Heart right ventricle (tissue), 16 donors: Measurements from ENCODE around the gene FOXM1. TPM values are rescaled to one million over a fixed set of nuclear protein-coding genes. Genes with fewer than 3 reads are reported as not detected.

Experiments used
- ATAC-seq, 8 donors: fragments of 200-7000 bp; cut with Tn5 transposase; one replicate each; pipeline ENCODE4 v1.9.1; 2020; ENCODE audit warnings: mild to moderate bottlenecking in 8 of 8, moderate library complexity in 8 of 8, moderate number of reproducible peaks in 1 of 8
- DNase-seq, 2 donors: peaks; one replicate each; pipeline ENCODE4 v3.0.0-alpha.2; 2020
- H3K27ac ChIP-seq, 10 donors: fragments of 200-600 bp; sonication (generic) in 2 of 10; one replicate each; pipeline versions ENCODE4 v1.5.0 to v1.8.0; 2020 to 2022; ENCODE audit warnings: mild to moderate bottlenecking in 3 of 10
- H3K27me3 ChIP-seq, 7 donors: fragments of 200-600 bp; one replicate each; pipeline ENCODE4 v1.8.0; 2021 to 2022; ENCODE audit warnings: mild to moderate bottlenecking in 2 of 7
- H3K36me3 ChIP-seq, 9 donors: fragments of 200-600 bp; sonication (generic) in 1 of 9; one replicate each; pipeline versions ENCODE4 v1.5.0 to v1.8.0; 2020 to 2022; ENCODE audit warnings: mild to moderate bottlenecking in 2 of 9
- H3K4me1 ChIP-seq, 9 donors: fragments of 200-600 bp; sonication (generic) in 1 of 9; one replicate each; pipeline versions ENCODE4 v1.5.0 to v1.8.0; 2020 to 2022; ENCODE audit warnings: mild to moderate bottlenecking in 4 of 9
- H3K4me3 ChIP-seq, 10 donors: fragments of 200-600 bp; sonication (generic) in 2 of 10; one replicate each; pipeline versions ENCODE4 v1.5.0 to v1.8.0; 2020 to 2022; ENCODE audit warnings: mild to moderate bottlenecking in 7 of 10, moderate library complexity in 2 of 10
- H3K9me3 ChIP-seq, 11 donors: fragments of 200-600 bp in 10 of 11; sonication (generic) in 2 of 11; one replicate each; pipeline versions ENCODE4 v1.5.0 to v1.8.0; 2013 to 2022; ENCODE audit warnings: mild to moderate bottlenecking in 2 of 11, control low read depth in 1 of 11, moderate library complexity in 1 of 11
- WGBS, 2 donors: extraction: QIAGEN DNeasy Blood & Tissue Kit; methylation state at CpG; one replicate each; pipeline ENCODE4 v1.1.7; 2013; ENCODE audit warnings: inconsistent platforms in 1 of 2; 5-methylcytosine and 5-hydroxymethylcytosine counted together
- intact Hi-C, 10 donors: fragments of 100-400 bp; cut with DNase I; formaldehyde crosslinking; loops; one replicate each; pipeline versions ENCODE4 v1.11.1 to v1.14.2; 2022
- long read RNA-seq, 3 donors: library from polyadenylated mRNA; unstranded; transcript quantifications; one replicate each; pipeline ENCODE4 v2.0.0, GENCODE V29; 2020 to 2021
- polyA plus RNA-seq, 2 donors: library from polyadenylated mRNA; stranded (reverse); fragments of 200-250 nt; gene quantifications; one replicate each; pipeline ENCODE4 v1.2.3, GENCODE V29; 2013
- total RNA-seq, 10 donors: library from RNA; stranded (reverse); fragmentation: NEBNext Ultra II Directional in 3 of 10; extraction: Animal tissue kit (Norgen Biotek cat#: 25700) in 3 of 10; gene quantifications; one replicate each; pipeline versions ENCODE4 v1.2.1 to v1.2.4, GENCODE V29; 2021 to 2023
- TF ChIP-seq, protein P1 (sequence below), 9 donors: fragments of 200-600 bp; sonication (generic) in 2 of 9; IDR thresholded peaks; one replicate each; pipeline versions ENCODE4 v1.5.0 to v1.8.0; 2021 to 2022; ENCODE audit warnings: antibody characterized with exemption in 9 of 9, mild to moderate bottlenecking in 5 of 9, moderate library complexity in 1 of 9
- donor health status: Arrhythmogenic right ventricular cardiomyopathy.
- donor health status: ischemic (EF 13 %, LVEDD 7.1; RV severe dilation, severe dysfunction).
- donor health status: healthy with polysubstance abuse.
- donor health status: DM: no; HTN: yes; CAD: no.
- donor health status: DM: no; HTN: no; CAD: no.
- donor health status: ischemic (EF 25% LVEDD 6.9; RV normal size, moderate dysfunction).
- donor health status: ischemic (EF 25% LVEDD 5.7; RV mildly dilated, moderate dysfunction).
- donor health status: healthy.
- donor health status: DM: yes; HTN: yes; CAD: no.
- donor health status: Ischemic cardiomyopathy.
- donor health status: ischemic (EF 35%, LVEDD 5.7; RV mildly dilated, moderate dysfunction).
- donor health status: nonischemic (EF 11% LVEDD 7.7; RV severe dilation, severe dysfunction).
- donor health status: DM: yes; HTN: yes; CAD: no.
- donor health status: PGD.
- donor health status: ischemic (EF 29% LVEDD 5.4; RV normal size, mild dysfunction).
- donor health status: nonischemic (EF 23%, LVEDD 6.1; RV moderate dilation, normal function).

The FOXM1 gene, protein sequence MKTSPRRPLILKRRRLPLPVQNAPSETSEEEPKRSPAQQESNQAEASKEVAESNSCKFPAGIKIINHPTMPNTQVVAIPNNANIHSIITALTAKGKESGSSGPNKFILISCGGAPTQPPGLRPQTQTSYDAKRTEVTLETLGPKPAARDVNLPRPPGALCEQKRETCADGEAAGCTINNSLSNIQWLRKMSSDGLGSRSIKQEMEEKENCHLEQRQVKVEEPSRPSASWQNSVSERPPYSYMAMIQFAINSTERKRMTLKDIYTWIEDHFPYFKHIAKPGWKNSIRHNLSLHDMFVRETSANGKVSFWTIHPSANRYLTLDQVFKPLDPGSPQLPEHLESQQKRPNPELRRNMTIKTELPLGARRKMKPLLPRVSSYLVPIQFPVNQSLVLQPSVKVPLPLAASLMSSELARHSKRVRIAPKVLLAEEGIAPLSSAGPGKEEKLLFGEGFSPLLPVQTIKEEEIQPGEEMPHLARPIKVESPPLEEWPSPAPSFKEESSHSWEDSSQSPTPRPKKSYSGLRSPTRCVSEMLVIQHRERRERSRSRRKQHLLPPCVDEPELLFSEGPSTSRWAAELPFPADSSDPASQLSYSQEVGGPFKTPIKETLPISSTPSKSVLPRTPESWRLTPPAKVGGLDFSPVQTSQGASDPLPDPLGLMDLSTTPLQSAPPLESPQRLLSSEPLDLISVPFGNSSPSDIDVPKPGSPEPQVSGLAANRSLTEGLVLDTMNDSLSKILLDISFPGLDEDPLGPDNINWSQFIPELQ
- total RNA-seq = 10 to 100 TPM in 1 of 10 donors, 1 to 10 TPM in 3, under 1 TPM in 5, not detected in 1; 0.19 to 10.9 (median 0.89) TPM
- under 1 TPM; 0.14 to 0.44 TPM for polyA plus RNA-seq
- long read RNA-seq, donor 1, partial matches to known transcripts = 0 of 2 reads
- long read RNA-seq, donor 1, other reads (novel, unspliced or antisense) = 2 of 2 reads
- long read RNA-seq, donor 2 = 0 reads
- long read RNA-seq, donor 3 = 0 reads

DNA sequence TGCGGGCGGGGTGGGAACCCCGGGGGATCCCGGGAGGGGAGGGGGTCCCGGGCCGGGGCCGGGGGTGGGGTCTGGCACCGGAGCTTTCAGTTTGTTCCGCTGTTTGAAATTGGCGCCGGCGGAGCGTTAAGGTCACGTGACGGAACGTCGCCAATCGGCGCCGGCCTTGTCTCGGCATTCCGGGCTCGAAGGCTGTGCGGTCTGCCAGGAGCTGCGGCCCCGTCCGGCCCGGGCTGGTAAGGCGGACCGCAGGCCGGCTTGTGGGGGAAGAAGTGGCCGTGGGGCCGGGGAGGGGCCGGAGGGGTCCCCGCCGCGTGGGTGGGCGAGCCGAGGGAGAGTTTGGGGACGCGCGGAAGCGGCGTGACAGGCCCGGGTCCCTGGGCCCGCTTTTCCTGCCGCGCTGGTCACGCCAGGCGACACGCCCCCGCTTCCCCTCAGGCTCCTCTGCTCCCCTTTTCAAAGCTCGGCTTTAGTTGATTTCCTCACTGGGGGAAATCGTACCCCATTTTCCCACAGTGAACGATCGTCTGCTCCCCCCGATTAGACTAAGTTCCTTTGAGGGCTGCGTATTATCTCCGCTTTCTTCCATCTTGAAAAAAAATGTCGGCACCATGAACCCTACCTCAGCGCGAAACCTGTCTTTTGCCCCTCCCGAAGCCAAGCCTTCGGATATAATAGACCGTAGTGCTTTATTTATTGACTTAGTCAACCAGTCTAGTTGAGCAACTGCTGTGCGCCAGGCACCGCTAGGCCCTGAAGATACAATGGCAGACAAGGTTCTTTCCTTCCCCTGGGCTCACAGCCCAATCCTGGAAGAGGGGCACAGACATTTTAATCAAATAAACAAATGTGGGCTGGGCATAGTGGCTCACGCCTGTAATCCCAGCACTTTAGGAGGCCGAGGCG, at the start of gene FOXM1, which contains the start of gene RHNO1:
FOXM1 (minus strand) TSS at position 128 of the 906 bp plus-strand sequence. CDS start 2,696 bp downstream, outside the sequence.
RHNO1 (plus strand) TSS at position 177 of the 906 bp plus-strand sequence. CDS start 8,144 bp downstream, outside the sequence.
- TF ChIP-seq, protein P1, sequence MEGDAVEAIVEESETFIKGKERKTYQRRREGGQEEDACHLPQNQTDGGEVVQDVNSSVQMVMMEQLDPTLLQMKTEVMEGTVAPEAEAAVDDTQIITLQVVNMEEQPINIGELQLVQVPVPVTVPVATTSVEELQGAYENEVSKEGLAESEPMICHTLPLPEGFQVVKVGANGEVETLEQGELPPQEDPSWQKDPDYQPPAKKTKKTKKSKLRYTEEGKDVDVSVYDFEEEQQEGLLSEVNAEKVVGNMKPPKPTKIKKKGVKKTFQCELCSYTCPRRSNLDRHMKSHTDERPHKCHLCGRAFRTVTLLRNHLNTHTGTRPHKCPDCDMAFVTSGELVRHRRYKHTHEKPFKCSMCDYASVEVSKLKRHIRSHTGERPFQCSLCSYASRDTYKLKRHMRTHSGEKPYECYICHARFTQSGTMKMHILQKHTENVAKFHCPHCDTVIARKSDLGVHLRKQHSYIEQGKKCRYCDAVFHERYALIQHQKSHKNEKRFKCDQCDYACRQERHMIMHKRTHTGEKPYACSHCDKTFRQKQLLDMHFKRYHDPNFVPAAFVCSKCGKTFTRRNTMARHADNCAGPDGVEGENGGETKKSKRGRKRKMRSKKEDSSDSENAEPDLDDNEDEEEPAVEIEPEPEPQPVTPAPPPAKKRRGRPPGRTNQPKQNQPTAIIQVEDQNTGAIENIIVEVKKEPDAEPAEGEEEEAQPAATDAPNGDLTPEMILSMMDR (IDR thresholded peaks at IDR 0.05) = peak in 5 of 9 donors; percentile 7 to 50 (median 35)

GRCh38 chr12:2925322-2925995, 48.5 kb upstream of the FOXM1 start:
- H3K36me3 ChIP-seq = peaks cover 0 to 95% (median 12%) of the 10 kb centered on the region in 9 donors
- no peaks in the 10 kb centered on the region for H3K9me3 ChIP-seq
- peaks cover 0 to 5% (median 0%) of the 10 kb centered on the region in 9 donors for H3K4me1 ChIP-seq
- TF ChIP-seq, protein P1 (IDR thresholded peaks at IDR 0.05) = no peak
- H3K27me3 ChIP-seq = no peaks in the 10 kb centered on the region
- no peak overlapping the region for H3K27ac ChIP-seq
- intact Hi-C loops = no loop called here
- ATAC-seq (no peak), DNase-seq (no peak)
- no peak overlapping the region for H3K4me3 ChIP-seq
- WGBS, 2 donors = 93 to 94% methylated on average over 6 of the region's 6 CpGs

More for the DNA sequence above, at the start of gene FOXM1, which contains the start of gene RHNO1:
- H3K4me1 ChIP-seq = peaks cover 10 to 26% (median 18%) of the 10 kb centered on the region in 9 donors
- DNase-seq = peak; percentile 90 to 91
- H3K4me3 ChIP-seq = peak within 1 kb of the TSS; percentile 59 to 99 (median 92)
- peak; percentile 94 to 97 (median 96) for ATAC-seq
- H3K27me3 ChIP-seq = no peaks in the 10 kb centered on the region
- H3K36me3 ChIP-seq = peaks cover 0 to 14% (median 0%) of the 10 kb centered on the region in 9 donors
- intact Hi-C loops = loop anchor here in 1 of 10 donors (5.0 kb wide), 1 partner anchor 155 kb away; no protein-coding TSS in a partner anchor
- 1 to 2% methylated on average over 59 to 70 of the region's 70 CpGs for WGBS, 2 donors
- H3K9me3 ChIP-seq = no peaks in the 10 kb centered on the region
- H3K27ac ChIP-seq = peak within 1 kb of the TSS in 9 of 10 donors; percentile 61 to 99 (median 88)

- Histone ChIP-seq H3K4me1 (peaks cover 0 to 5% (median 0%) of the 10 kb centered on the region in 9 donors), H3K4me3 (no peak overlapping the region), H3K9me3 (no peaks in the 10 kb centered on the region), H3K27ac (no peak overlapping the region), H3K27me3 (no peaks in the 10 kb centered on the region), H3K36me3 (peaks cover 0 to 91% (median 8%) of the 10 kb centered on the region in 9 donors)
- DNase-seq (no peak), ATAC-seq (peak in 5 of 8 donors; percentile 39 to 83 (median 70))
- WGBS, 2 donors = 68 to 73% methylated on average over 3 of the region's 3 CpGs
- TF ChIP-seq, protein P1 (IDR thresholded peaks at IDR 0.05) = no peak
- intact Hi-C loops = no loop called here
Measured at GRCh38 chr12:2924019-2924418, 47.0 kb upstream of the FOXM1 start.
